AG10803 (cell line): ENCODE results near the gene KRT36.

Experiments
- DNase-seq: peaks from one replicate; pipeline ENCODE4 v3.0.0; 2010; ENCODE audit warnings: low read depth
- H3K4me3 ChIP-seq: 2 replicates; pipeline ENCODE4 v1.5.1; 2011; ENCODE audit warnings: mild to moderate bottlenecking, low read length, control low read depth
- TF ChIP-seq, protein P1 (sequence below): conservative IDR thresholded peaks from 2 replicates; pipeline ENCODE4 v1.5.1; 2011; ENCODE audit warnings: mild to moderate bottlenecking, low read length, control low read depth, inconsistent platforms

Gene KRT36

DNA sequence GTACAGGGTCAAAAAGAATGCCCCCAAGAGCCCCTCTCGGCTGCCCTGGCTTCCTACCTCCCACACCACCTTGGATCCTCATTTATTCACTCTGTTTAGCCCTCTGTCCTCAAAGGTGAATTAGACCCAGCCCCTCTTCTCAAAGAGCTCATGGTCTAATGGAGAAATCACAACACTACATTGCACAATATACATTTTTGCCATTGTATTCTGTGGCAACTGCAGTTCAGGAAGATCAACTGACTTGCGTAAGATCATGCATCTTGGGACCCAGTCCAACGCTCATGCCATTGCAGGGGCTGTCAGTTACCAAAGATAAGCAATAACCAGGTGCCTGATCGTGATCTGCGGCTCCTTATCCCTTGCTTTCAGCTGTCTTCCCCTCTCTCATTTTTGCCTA is 50.3 kb downstream of the KRT36 start:
- TF ChIP-seq, protein P1, sequence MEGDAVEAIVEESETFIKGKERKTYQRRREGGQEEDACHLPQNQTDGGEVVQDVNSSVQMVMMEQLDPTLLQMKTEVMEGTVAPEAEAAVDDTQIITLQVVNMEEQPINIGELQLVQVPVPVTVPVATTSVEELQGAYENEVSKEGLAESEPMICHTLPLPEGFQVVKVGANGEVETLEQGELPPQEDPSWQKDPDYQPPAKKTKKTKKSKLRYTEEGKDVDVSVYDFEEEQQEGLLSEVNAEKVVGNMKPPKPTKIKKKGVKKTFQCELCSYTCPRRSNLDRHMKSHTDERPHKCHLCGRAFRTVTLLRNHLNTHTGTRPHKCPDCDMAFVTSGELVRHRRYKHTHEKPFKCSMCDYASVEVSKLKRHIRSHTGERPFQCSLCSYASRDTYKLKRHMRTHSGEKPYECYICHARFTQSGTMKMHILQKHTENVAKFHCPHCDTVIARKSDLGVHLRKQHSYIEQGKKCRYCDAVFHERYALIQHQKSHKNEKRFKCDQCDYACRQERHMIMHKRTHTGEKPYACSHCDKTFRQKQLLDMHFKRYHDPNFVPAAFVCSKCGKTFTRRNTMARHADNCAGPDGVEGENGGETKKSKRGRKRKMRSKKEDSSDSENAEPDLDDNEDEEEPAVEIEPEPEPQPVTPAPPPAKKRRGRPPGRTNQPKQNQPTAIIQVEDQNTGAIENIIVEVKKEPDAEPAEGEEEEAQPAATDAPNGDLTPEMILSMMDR = no peak
- DNase-seq = peak; percentile 80
- H3K4me3 ChIP-seq = no peak overlapping the region

DNA sequence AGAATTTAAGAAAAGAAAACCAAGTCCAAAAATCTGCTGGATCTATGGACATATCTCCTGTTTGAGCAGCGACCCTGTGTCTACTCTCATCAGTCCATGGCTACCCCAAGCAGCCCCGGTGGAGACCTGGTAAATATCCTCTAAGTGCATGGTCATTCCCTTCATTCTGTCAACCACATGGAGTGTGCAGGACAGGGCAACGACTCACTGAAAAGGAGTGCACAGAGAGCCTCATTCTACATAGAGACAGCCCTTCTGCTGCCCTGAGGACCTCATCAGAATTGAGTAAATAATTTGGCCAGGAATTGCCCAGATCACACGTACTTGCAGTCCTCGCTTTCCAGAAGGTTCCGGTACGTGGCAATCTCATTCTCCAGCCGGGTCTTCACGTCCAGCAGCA is 51.9 kb downstream of the KRT36 start:
- no peak overlapping the region for H3K4me3 ChIP-seq
- TF ChIP-seq, protein P1 = no peak
- no peak for DNase-seq

DNA sequence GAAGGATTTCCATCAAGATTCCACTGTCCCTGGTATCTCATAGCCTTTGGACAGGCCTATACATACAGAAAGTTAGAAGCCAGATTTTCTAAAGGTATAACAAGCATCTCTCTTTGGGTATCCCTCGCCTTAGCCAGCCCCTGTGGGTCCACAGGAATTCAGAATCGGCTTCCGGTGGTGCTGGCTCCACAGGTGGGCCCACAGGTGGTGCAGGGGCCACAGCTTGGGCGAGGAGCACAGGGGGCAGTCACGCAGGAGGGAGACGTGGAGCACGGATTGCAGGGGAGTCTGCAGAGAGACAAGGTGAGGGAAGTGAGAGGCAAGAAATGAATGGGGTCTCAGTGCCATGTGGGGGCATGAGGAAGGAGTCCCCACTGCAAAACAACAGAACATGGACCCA is 52.5 kb downstream of the KRT36 start:
- DNase-seq = no peak
- no peak overlapping the region for H3K4me3 ChIP-seq
- TF ChIP-seq, protein P1 = no peak
